SH-SY5Y (cell line): ENCODE results near the gene ECHDC3.

Experiments
- GATA2 ChIP-seq: IDR thresholded peaks from 2 replicates; pipeline ENCODE4 v1.6.1; 2011; ENCODE audit warnings: mild to moderate bottlenecking, low read depth, low read length
- GATA3 ChIP-seq: IDR thresholded peaks from 2 replicates; pipeline ENCODE4 v1.6.1; 2011; ENCODE audit warnings: low read depth, mild to moderate bottlenecking, low read length, moderate library complexity

DNA sequence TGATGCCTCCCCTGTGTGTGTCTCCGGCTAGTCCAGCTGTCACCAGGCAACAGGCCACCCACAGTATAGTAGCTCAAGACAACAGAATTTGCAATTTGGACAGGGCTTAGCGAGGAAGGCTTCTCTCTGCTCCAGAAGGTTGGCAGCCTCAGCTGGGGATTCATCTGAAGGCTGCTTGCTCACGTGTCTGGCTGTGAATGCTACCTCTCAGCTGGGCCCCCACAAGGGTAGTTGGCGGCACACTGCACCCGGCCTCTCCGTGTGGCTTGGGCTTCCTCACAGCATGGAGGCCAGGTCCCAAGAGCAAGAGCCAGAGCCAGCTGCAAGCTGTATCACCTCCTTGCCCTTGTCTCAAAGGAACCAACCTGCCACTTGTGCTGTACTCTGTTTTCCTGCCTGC is 19.2 kb downstream of the ECHDC3 start:
- TF ChIP-seq GATA3, result no peak
- TF ChIP-seq GATA2, result no peak
